Measurements from ENCODE around the gene UPF3A. TPM values are rescaled to one million over a fixed set of nuclear protein-coding genes. Genes with fewer than 3 reads are reported as not detected.

UPF3A gene
- total and polyA plus RNA-seq, 10 of the 15 experiments (the other 5 are each of a cell fraction or from before 2014, with no cell fraction given), result 18.6 to 61.5 (median 43.3) TPM

DNA sequence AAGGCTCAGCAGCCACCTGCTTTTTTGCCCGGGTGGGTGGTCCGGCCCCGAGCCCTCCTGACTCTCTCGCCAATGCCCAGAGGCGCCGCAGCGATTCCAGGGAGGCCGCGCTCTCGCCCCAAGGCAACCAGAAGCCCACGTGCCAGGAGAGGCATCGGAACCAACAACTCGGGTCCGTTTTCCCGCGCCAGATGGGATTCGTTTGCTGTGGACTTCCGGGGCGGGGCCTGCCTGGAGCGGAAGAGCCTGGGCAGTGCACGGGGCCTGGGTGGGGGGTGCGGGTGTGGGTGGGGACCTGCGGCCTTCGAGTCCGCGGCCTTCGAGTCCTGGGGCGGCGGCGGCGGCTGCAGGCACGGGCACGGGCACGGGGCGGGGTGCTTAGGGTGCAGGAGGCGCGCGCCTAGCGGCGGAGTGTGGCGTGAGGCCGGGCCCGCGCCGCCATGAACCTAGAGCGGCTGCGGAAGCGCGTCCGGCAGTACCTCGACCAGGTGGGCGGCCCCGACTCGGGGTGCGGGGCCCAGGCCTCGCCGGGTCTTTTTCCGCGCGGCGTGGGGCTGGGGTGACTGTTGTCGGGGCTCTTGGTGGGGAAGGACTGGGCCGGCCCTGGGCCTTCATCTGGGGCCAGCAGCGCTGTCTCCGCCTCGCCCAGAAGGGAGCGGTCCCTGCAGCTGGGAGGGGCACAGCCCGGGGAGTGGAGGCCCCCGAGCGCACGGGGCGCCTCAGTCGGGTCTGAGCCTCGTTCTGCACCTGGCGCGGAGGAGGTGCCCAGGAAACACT lies 46.6 kb upstream of the UPF3A start, which contains the start of gene CDC16 (continued):
- TF ChIP-seq POLR2AphosphoS2 (IDR thresholded peaks at IDR 0.05; ENCODE audit: low read depth, low read length) (no peak), TBL1XR1 (IDR thresholded peaks at IDR 0.05; ENCODE audit: low read depth, low read length) (no peak), CREB1 (IDR thresholded peaks at IDR 0.05; ENCODE audit: low read depth) (peak; percentile 30; the same call in 1 of the 2 replicates), NRF1 (conservative IDR thresholded peaks at IDR 0.05; ENCODE audit: low read depth, low read length) (no peak), EGR1 (IDR thresholded peaks at IDR 0.05; ENCODE audit: borderline replicate concordance in 1 of 2, low read depth in 2 of 2, low read length in 2 of 2) (peak in 1 of 2 experiments; percentile 41; a peak in 2 of 3 replicates), CHD1 (IDR thresholded peaks at IDR 0.05; ENCODE audit: low read depth, low read length) (no peak), SMAD5 (IDR thresholded peaks at IDR 0.05; ENCODE audit: low read depth) (no peak), ASH2L (IDR thresholded peaks at IDR 0.05; ENCODE audit: borderline replicate concordance, low read depth) (peak; percentile 57; the same call in 1 of the 2 replicates), PML (IDR thresholded peaks at IDR 0.05; ENCODE audit: low read length) (0 out of 2 replicates have a peak, but pooled peaks have one; percentile 25), WRNIP1 (IDR thresholded peaks at IDR 0.05; ENCODE audit: borderline replicate concordance, low read depth, low read length) (no peak), SRF (IDR thresholded peaks at IDR 0.05; ENCODE audit: low read depth in 2 of 2, low read length in 2 of 2) (peak in 1 of 2 experiments; percentile 84; a peak in 2 of 4 replicates), BCL11A (IDR thresholded peaks at IDR 0.05; ENCODE audit: low read depth, low read length) (no peak), RAD51 (IDR thresholded peaks at IDR 0.05) (no peak; the same call in 1 of the 2 replicates), ZNF207 (IDR thresholded peaks at IDR 0.05; ENCODE audit: borderline replicate concordance) (no peak), MXI1 (IDR thresholded peaks at IDR 0.05; ENCODE audit: low read depth, low read length) (peak; percentile 86), NR2C2 (IDR thresholded peaks at IDR 0.05; ENCODE audit: borderline replicate concordance, control insufficient read depth, insufficient read length, low read depth) (no peak), ESRRA (IDR thresholded peaks at IDR 0.05; ENCODE audit: low read length) (peak; percentile 43; the same call in 1 of the 2 replicates)
- TF ChIP-seq, protein P1, sequence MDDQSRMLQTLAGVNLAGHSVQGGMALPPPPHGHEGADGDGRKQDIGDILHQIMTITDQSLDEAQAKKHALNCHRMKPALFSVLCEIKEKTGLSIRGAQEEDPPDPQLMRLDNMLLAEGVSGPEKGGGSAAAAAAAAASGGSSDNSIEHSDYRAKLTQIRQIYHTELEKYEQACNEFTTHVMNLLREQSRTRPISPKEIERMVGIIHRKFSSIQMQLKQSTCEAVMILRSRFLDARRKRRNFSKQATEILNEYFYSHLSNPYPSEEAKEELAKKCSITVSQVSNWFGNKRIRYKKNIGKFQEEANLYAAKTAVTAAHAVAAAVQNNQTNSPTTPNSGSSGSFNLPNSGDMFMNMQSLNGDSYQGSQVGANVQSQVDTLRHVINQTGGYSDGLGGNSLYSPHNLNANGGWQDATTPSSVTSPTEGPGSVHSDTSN (IDR thresholded peaks at IDR 0.05; ENCODE audit: insufficient replicate concordance, low read depth, low read length), result no peak
- TF ChIP-seq, protein P2, sequence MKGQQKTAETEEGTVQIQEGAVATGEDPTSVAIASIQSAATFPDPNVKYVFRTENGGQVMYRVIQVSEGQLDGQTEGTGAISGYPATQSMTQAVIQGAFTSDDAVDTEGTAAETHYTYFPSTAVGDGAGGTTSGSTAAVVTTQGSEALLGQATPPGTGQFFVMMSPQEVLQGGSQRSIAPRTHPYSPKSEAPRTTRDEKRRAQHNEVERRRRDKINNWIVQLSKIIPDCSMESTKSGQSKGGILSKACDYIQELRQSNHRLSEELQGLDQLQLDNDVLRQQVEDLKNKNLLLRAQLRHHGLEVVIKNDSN (IDR thresholded peaks at IDR 0.05; ENCODE audit: borderline replicate concordance, extremely low read length, insufficient read depth, low read depth, low read length), result peak; percentile 65
- TF ChIP-seq, protein P3, sequence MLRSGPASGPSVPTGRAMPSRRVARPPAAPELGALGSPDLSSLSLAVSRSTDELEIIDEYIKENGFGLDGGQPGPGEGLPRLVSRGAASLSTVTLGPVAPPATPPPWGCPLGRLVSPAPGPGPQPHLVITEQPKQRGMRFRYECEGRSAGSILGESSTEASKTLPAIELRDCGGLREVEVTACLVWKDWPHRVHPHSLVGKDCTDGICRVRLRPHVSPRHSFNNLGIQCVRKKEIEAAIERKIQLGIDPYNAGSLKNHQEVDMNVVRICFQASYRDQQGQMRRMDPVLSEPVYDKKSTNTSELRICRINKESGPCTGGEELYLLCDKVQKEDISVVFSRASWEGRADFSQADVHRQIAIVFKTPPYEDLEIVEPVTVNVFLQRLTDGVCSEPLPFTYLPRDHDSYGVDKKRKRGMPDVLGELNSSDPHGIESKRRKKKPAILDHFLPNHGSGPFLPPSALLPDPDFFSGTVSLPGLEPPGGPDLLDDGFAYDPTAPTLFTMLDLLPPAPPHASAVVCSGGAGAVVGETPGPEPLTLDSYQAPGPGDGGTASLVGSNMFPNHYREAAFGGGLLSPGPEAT (IDR thresholded peaks at IDR 0.05; ENCODE audit: low read depth), result no peak
- TF ChIP-seq, protein P4, sequence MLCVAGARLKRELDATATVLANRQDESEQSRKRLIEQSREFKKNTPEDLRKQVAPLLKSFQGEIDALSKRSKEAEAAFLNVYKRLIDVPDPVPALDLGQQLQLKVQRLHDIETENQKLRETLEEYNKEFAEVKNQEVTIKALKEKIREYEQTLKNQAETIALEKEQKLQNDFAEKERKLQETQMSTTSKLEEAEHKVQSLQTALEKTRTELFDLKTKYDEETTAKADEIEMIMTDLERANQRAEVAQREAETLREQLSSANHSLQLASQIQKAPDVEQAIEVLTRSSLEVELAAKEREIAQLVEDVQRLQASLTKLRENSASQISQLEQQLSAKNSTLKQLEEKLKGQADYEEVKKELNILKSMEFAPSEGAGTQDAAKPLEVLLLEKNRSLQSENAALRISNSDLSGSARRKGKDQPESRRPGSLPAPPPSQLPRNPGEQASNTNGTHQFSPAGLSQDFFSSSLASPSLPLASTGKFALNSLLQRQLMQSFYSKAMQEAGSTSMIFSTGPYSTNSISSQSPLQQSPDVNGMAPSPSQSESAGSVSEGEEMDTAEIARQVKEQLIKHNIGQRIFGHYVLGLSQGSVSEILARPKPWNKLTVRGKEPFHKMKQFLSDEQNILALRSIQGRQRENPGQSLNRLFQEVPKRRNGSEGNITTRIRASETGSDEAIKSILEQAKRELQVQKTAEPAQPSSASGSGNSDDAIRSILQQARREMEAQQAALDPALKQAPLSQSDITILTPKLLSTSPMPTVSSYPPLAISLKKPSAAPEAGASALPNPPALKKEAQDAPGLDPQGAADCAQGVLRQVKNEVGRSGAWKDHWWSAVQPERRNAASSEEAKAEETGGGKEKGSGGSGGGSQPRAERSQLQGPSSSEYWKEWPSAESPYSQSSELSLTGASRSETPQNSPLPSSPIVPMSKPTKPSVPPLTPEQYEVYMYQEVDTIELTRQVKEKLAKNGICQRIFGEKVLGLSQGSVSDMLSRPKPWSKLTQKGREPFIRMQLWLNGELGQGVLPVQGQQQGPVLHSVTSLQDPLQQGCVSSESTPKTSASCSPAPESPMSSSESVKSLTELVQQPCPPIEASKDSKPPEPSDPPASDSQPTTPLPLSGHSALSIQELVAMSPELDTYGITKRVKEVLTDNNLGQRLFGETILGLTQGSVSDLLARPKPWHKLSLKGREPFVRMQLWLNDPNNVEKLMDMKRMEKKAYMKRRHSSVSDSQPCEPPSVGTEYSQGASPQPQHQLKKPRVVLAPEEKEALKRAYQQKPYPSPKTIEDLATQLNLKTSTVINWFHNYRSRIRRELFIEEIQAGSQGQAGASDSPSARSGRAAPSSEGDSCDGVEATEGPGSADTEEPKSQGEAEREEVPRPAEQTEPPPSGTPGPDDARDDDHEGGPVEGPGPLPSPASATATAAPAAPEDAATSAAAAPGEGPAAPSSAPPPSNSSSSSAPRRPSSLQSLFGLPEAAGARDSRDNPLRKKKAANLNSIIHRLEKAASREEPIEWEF (IDR thresholded peaks at IDR 0.05; ENCODE audit: insufficient replicate concordance, low read depth, low read length), result no peak

All from GM12878 (cell line).